ENCODE measurements around the gene CDH4.

DNA sequence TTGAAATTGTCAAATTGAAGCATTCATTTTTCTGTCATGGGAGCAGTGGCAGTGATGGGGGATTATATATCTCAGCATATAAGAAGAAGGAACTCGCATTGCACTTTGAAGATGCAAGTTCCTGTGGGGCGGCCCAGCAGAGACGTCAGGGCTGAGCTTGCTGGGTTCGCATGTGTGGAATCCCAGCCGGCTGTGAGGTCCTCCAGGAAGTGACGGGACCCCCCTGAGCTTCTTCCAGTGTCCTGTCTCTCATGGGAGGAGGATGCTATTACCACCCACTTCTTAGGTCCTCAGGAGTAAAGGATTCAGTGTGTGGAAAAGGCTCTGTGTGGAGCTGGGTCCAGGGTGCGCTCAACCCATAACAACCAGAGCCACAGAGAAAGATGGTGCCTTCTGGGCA is 201.2 kb downstream of the CDH4 start:
- TF ChIP-seq POLR2A (IDR thresholded peaks at IDR 0.05), result no peak
- no peak for TF ChIP-seq CTCF (IDR thresholded peaks at IDR 0.05)

Measured in prostate gland (tissue), 2 donors.